ENCODE data around the gene R3HCC1L. TPM values are rescaled to one million over a fixed set of nuclear protein-coding genes. Genes with fewer than 3 reads are reported as not detected.

R3HCC1L gene
- total RNA-seq, 1 donor from 2014 or later, result 11.3 TPM

DNA sequence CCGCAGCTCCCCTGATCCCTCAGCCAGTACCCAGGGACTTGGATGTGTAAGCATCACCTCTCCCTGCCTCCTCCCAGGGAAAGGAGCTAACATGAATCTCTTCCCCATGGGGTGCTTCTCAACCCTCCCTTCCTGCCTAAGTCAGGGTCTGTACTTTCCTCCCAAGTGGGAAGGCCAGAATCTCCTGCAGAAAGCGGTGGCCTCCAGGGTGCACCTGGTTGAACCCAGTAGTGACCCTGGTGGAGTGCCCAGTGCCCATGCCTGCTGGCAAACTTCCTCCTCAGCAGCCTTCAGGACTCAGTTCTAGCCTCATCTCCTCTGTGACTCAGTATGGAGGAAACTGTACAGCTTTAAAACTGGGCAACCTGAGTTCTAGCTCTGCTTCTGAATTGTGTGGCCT is 136.3 kb downstream of the R3HCC1L start:
- no peak overlapping the region for H3K4me3 Mint-ChIP-seq (ENCODE audit: unreplicated experiment)
- H3K4me1 Mint-ChIP-seq (ENCODE audit: unreplicated experiment), result peaks cover 32% of the 10 kb centered on the region
- no peak for TF ChIP-seq CTCF (IDR thresholded peaks at IDR 0.05)
- DNase-seq (ENCODE audit: extremely low spot score, unreplicated experiment), result no peak
- no peaks in the 10 kb centered on the region for H3K9me3 Mint-ChIP-seq (ENCODE audit: unreplicated experiment)
- peaks cover 3% of the 10 kb centered on the region for H3K36me3 Mint-ChIP-seq (ENCODE audit: unreplicated experiment)
- H3K27me3 Mint-ChIP-seq (ENCODE audit: unreplicated experiment), result peaks cover 11% of the 10 kb centered on the region
- H3K27ac Mint-ChIP-seq (ENCODE audit: unreplicated experiment), result no peak overlapping the region

DNA sequence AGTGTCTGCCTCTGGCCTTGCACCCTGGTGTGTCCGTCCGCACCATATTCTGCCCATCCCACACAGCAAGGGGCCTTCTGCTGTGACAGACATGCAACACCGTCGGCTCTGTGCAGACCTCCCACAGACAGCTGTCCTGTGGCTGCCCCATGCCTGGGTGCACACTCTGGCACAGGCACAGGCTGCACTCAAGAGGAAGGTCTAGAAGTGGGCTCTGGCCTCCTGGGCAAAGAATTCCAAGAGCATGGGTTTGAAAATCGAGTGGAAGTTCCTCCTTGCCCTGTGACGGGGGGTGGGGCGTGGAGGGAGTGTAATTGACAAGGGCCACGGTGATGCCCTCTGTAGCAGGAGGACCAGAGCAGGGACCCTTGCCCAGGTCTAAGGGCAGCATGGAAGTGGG is 137.8 kb downstream of the R3HCC1L start:
- H3K27me3 Mint-ChIP-seq (ENCODE audit: unreplicated experiment), result peaks cover 15% of the 10 kb centered on the region
- H3K4me1 Mint-ChIP-seq (ENCODE audit: unreplicated experiment), result peaks cover 26% of the 10 kb centered on the region
- H3K9me3 Mint-ChIP-seq (ENCODE audit: unreplicated experiment), result no peaks in the 10 kb centered on the region
- TF ChIP-seq CTCF (IDR thresholded peaks at IDR 0.05), result no peak
- no peak for DNase-seq (ENCODE audit: extremely low spot score, unreplicated experiment)
- H3K4me3 Mint-ChIP-seq (ENCODE audit: unreplicated experiment), result no peak overlapping the region
- H3K36me3 Mint-ChIP-seq (ENCODE audit: unreplicated experiment), result peaks cover 3% of the 10 kb centered on the region
- no peak overlapping the region for H3K27ac Mint-ChIP-seq (ENCODE audit: unreplicated experiment)

GRCh38 chr10:98272656-98273055 is 138.2 kb downstream of the R3HCC1L start:
- H3K27ac Mint-ChIP-seq (ENCODE audit: unreplicated experiment), result no peak overlapping the region
- no peak for TF ChIP-seq CTCF (IDR thresholded peaks at IDR 0.05)
- H3K4me1 Mint-ChIP-seq (ENCODE audit: unreplicated experiment), result peaks cover 24% of the 10 kb centered on the region
- H3K9me3 Mint-ChIP-seq (ENCODE audit: unreplicated experiment), result no peaks in the 10 kb centered on the region
- H3K4me3 Mint-ChIP-seq (ENCODE audit: unreplicated experiment), result no peak overlapping the region
- peaks cover 15% of the 10 kb centered on the region for H3K27me3 Mint-ChIP-seq (ENCODE audit: unreplicated experiment)
- DNase-seq (ENCODE audit: extremely low spot score, unreplicated experiment), result no peak
- peaks cover 3% of the 10 kb centered on the region for H3K36me3 Mint-ChIP-seq (ENCODE audit: unreplicated experiment)

- H3K9me3 Mint-ChIP-seq (ENCODE audit: unreplicated experiment), result no peaks in the 10 kb centered on the region
- no peak overlapping the region for H3K4me3 Mint-ChIP-seq (ENCODE audit: unreplicated experiment)
- H3K27me3 Mint-ChIP-seq (ENCODE audit: unreplicated experiment), result peaks cover 19% of the 10 kb centered on the region
- H3K27ac Mint-ChIP-seq (ENCODE audit: unreplicated experiment), result no peak overlapping the region
- peaks cover 3% of the 10 kb centered on the region for H3K36me3 Mint-ChIP-seq (ENCODE audit: unreplicated experiment)
- H3K4me1 Mint-ChIP-seq (ENCODE audit: unreplicated experiment), result peaks cover 22% of the 10 kb centered on the region
- no peak for TF ChIP-seq CTCF (IDR thresholded peaks at IDR 0.05)
- no peak for DNase-seq (ENCODE audit: extremely low spot score, unreplicated experiment)
Observed at GRCh38 chr10:98273057-98273850, 138.8 kb downstream of the R3HCC1L start.

GRCh38 chr10:98274562-98274961 is 140.1 kb downstream of the R3HCC1L start:
- Mint-ChIP-seq H3K9me3 (ENCODE audit: unreplicated experiment) (peaks cover 3% of the 10 kb centered on the region), H3K36me3 (ENCODE audit: unreplicated experiment) (peaks cover 3% of the 10 kb centered on the region), H3K27ac (ENCODE audit: unreplicated experiment) (no peak overlapping the region), H3K4me1 (ENCODE audit: unreplicated experiment) (peaks cover 9% of the 10 kb centered on the region), H3K27me3 (ENCODE audit: unreplicated experiment) (peaks cover 28% of the 10 kb centered on the region), H3K4me3 (ENCODE audit: unreplicated experiment) (no peak overlapping the region)
- DNase-seq (ENCODE audit: extremely low spot score, unreplicated experiment), result no peak
- TF ChIP-seq CTCF (IDR thresholded peaks at IDR 0.05), result no peak
